IPS-18a (cell line): Measurements from ENCODE around the gene RPS10.
"Not testable (repeated sequence)": the region's sequence is repeated elsewhere in the genome, so short reads cannot be mapped to it uniquely, and the experiment has no call there.

Experiments
- H3K27ac ChIP-seq: one replicate; pipeline ENCODE4 v1.5.1; 2013; ENCODE audit warnings: low read length
- H3K27me3 ChIP-seq: one replicate; pipeline ENCODE4 v1.6.1; 2013; ENCODE audit warnings: mild to moderate bottlenecking, low read length; ENCODE audit not compliant: control insufficient read depth, insufficient read depth
- H3K36me3 ChIP-seq: one replicate; pipeline ENCODE4 v1.6.1; 2013; ENCODE audit warnings: low read depth, low read length; ENCODE audit not compliant: control insufficient read depth
- H3K4me1 ChIP-seq: one replicate; pipeline ENCODE4 v1.6.1; 2013; ENCODE audit warnings: low read depth, low read length; ENCODE audit not compliant: control insufficient read depth
- H3K4me3 ChIP-seq: one replicate; pipeline ENCODE4 v1.5.1; 2013; ENCODE audit warnings: low read length
- H3K9ac ChIP-seq: one replicate; pipeline ENCODE4 v1.6.1; 2013; ENCODE audit warnings: mild to moderate bottlenecking, low read length, moderate library complexity
- H3K9me3 ChIP-seq: one replicate; pipeline ENCODE4 v1.6.1; 2013; ENCODE audit warnings: low read depth, low read length; ENCODE audit not compliant: control insufficient read depth

RPS10 gene

GRCh38 chr6:34416877-34417371, 8.9 kb downstream of the RPS10 start:
- Histone ChIP-seq H3K4me1 (no peaks in the 10 kb centered on the region), H3K9ac (no peak overlapping the region), H3K36me3 (peaks cover 60% of the 10 kb centered on the region), H3K27ac (no peak overlapping the region), H3K4me3 (no peak overlapping the region), H3K27me3 (no peaks in the 10 kb centered on the region), H3K9me3 (no peaks in the 10 kb centered on the region)

- peaks cover 43% of the 10 kb centered on the region for H3K36me3 ChIP-seq
- H3K4me1 ChIP-seq: no peaks in the 10 kb centered on the region
- H3K9me3 ChIP-seq: no peaks in the 10 kb centered on the region
- H3K9ac ChIP-seq: no peak overlapping the region
- no peaks in the 10 kb centered on the region for H3K27me3 ChIP-seq
- H3K4me3 ChIP-seq: no peak overlapping the region
- no peak overlapping the region for H3K27ac ChIP-seq
Observed at GRCh38 chr6:34414999-34415858, 10.6 kb downstream of the RPS10 start.

GRCh38 chr6:34412643-34413214, 13.1 kb downstream of the RPS10 start:
- Histone ChIP-seq H3K36me3 (peaks cover 18% of the 10 kb centered on the region), H3K27me3 (no peaks in the 10 kb centered on the region), H3K4me1 (no peaks in the 10 kb centered on the region), H3K4me3 (no peak overlapping the region), H3K9me3 (no peaks in the 10 kb centered on the region), H3K9ac (no peak overlapping the region), H3K27ac (no peak overlapping the region)

GRCh38 chr6:34412016-34412415, 13.9 kb downstream of the RPS10 start:
- Histone ChIP-seq H3K9ac (no peak overlapping the region), H3K9me3 (no peaks in the 10 kb centered on the region), H3K36me3 (peaks cover 11% of the 10 kb centered on the region), H3K4me1 (no peaks in the 10 kb centered on the region), H3K27me3 (no peaks in the 10 kb centered on the region), H3K27ac (no peak overlapping the region), H3K4me3 (no peak overlapping the region)

GRCh38 chr6:34407915-34408314, 18.0 kb downstream of the RPS10 start:
- not testable (repeated sequence) for H3K27ac ChIP-seq, H3K4me3 ChIP-seq, H3K27me3 ChIP-seq, H3K9me3 ChIP-seq, H3K36me3 ChIP-seq, H3K9ac ChIP-seq, H3K4me1 ChIP-seq

GRCh38 chr6:34396518-34396917, 29.4 kb downstream of the RPS10 start:
- H3K27ac ChIP-seq: no peak overlapping the region
- peaks cover 3% of the 10 kb centered on the region for H3K4me1 ChIP-seq
- H3K4me3 ChIP-seq: no peak overlapping the region
- no peaks in the 10 kb centered on the region for H3K27me3 ChIP-seq
- no peaks in the 10 kb centered on the region for H3K36me3 ChIP-seq
- H3K9me3 ChIP-seq: peaks cover 4% of the 10 kb centered on the region
- H3K9ac ChIP-seq: no peak overlapping the region

- no peak overlapping the region for H3K4me3 ChIP-seq
- H3K27ac ChIP-seq: no peak overlapping the region
- H3K36me3 ChIP-seq: no peaks in the 10 kb centered on the region
- peaks cover 8% of the 10 kb centered on the region for H3K4me1 ChIP-seq
- H3K27me3 ChIP-seq: no peaks in the 10 kb centered on the region
- peaks cover 4% of the 10 kb centered on the region for H3K9me3 ChIP-seq
- no peak overlapping the region for H3K9ac ChIP-seq
Observed at GRCh38 chr6:34393966-34394305, 31.9 kb downstream of the RPS10 start.

- H3K4me1 ChIP-seq: peaks cover 8% of the 10 kb centered on the region
- H3K36me3 ChIP-seq: no peaks in the 10 kb centered on the region
- peak overlapping the region; percentile 40 for H3K9ac ChIP-seq
- peak overlapping the region; percentile 75 for H3K4me3 ChIP-seq
- peaks cover 4% of the 10 kb centered on the region for H3K9me3 ChIP-seq
- H3K27me3 ChIP-seq: no peaks in the 10 kb centered on the region
- no peak overlapping the region for H3K27ac ChIP-seq
Observed at GRCh38 chr6:34393191-34393965, 32.5 kb downstream of the RPS10 start.

GRCh38 chr6:34392497-34393190, 33.2 kb downstream of the RPS10 start, which contains the start of gene NUDT3:
NUDT3 (minus strand) TSS chr6:34392669; CDS start chr6:34392362, 307 bp downstream.
- Histone ChIP-seq H3K4me3 (peak within 1 kb of the TSS; percentile 75), H3K27me3 (no peaks in the 10 kb centered on the region), H3K4me1 (peaks cover 8% of the 10 kb centered on the region), H3K9me3 (peaks cover 4% of the 10 kb centered on the region), H3K9ac (peak within 1 kb of the TSS; percentile 84), H3K27ac (peak within 1 kb of the TSS; percentile 39), H3K36me3 (no peaks in the 10 kb centered on the region)

- peaks cover 8% of the 10 kb centered on the region for H3K4me1 ChIP-seq
- peak overlapping the region; percentile 39 for H3K27ac ChIP-seq
- peaks cover 4% of the 10 kb centered on the region for H3K9me3 ChIP-seq
- no peaks in the 10 kb centered on the region for H3K27me3 ChIP-seq
- H3K9ac ChIP-seq: peak overlapping the region; percentile 84
- H3K36me3 ChIP-seq: no peaks in the 10 kb centered on the region
- H3K4me3 ChIP-seq: peak overlapping the region; percentile 75
Observed at GRCh38 chr6:34391786-34392496, 33.9 kb downstream of the RPS10 start.

- H3K27ac ChIP-seq: no peak overlapping the region
- no peaks in the 10 kb centered on the region for H3K27me3 ChIP-seq
- peak overlapping the region; percentile 84 for H3K9ac ChIP-seq
- peaks cover 12% of the 10 kb centered on the region for H3K4me1 ChIP-seq
- peaks cover 2% of the 10 kb centered on the region for H3K9me3 ChIP-seq
- H3K4me3 ChIP-seq: peak overlapping the region; percentile 75
- H3K36me3 ChIP-seq: no peaks in the 10 kb centered on the region
Observed at GRCh38 chr6:34391473-34391785, 34.4 kb downstream of the RPS10 start.
